Body of pancreas (tissue), 4 donors: ENCODE results near the gene BMPR2.

Experiments
- CTCF ChIP-seq, 7 experiments: fragments of 450-650 bp in 4 of 7; fragments of 200-600 bp in 3 of 7; sonication (generic) in 3 of 7; IDR thresholded peaks; one replicate each; pipeline ENCODE4 v1.5.1; 2016 to 2019; ENCODE audit warnings: antibody characterized with exemption in 7 of 7
- POLR2A ChIP-seq, 3 donors: fragments of 450-650 bp; IDR thresholded peaks; one replicate each; pipeline ENCODE4 v1.6.1; 2016; ENCODE audit warnings: antibody characterized with exemption in 3 of 3, mild to moderate bottlenecking in 2 of 3

GRCh38 chr2:202449344-202449743 lies 73.2 kb downstream of the BMPR2 start:
- TF ChIP-seq CTCF (IDR thresholded peaks at IDR 0.05) (no peak), POLR2A (IDR thresholded peaks at IDR 0.05) (no peak)
